GM19099 (cell line): ENCODE measurements around the gene OLFM1.

Source experiments
- POLR2A ChIP-seq: IDR thresholded peaks from 3 replicates; pipeline ENCODE4 v1.6.1; 2011; ENCODE audit warnings: low read depth; ENCODE audit not compliant: insufficient read length; ENCODE audit errors: extremely low read depth

The OLFM1 gene

GRCh38 chr9:135152614-135153334 lies 65.3 kb downstream of the OLFM1 start:
- TF ChIP-seq POLR2A: no peak

GRCh38 chr9:135154050-135154615 lies 66.7 kb downstream of the OLFM1 start:
- no peak for TF ChIP-seq POLR2A

GRCh38 chr9:135155396-135155795 lies 67.9 kb downstream of the OLFM1 start:
- TF ChIP-seq POLR2A: no peak

- no peak for TF ChIP-seq POLR2A
These were observed 69.3 kb downstream of the OLFM1 start for GRCh38 chr9:135156525-135157510.

GRCh38 chr9:135157856-135158563 lies 70.5 kb downstream of the OLFM1 start:
- TF ChIP-seq POLR2A: no peak

GRCh38 chr9:135158564-135158937 lies 71.1 kb downstream of the OLFM1 start:
- no peak for TF ChIP-seq POLR2A

GRCh38 chr9:135159801-135160200 lies 72.3 kb downstream of the OLFM1 start:
- no peak for TF ChIP-seq POLR2A

GRCh38 chr9:135160862-135161261 lies 73.4 kb downstream of the OLFM1 start:
- TF ChIP-seq POLR2A: no peak

GRCh38 chr9:135163023-135163780 lies 75.7 kb downstream of the OLFM1 start:
- TF ChIP-seq POLR2A: no peak

GRCh38 chr9:135164036-135164435 lies 76.6 kb downstream of the OLFM1 start:
- no peak for TF ChIP-seq POLR2A

- TF ChIP-seq POLR2A: no peak
These were observed 77.7 kb downstream of the OLFM1 start for GRCh38 chr9:135165003-135165711.

GRCh38 chr9:135165756-135166519 lies 78.5 kb downstream of the OLFM1 start:
- no peak for TF ChIP-seq POLR2A

GRCh38 chr9:135166565-135166964 lies 79.1 kb downstream of the OLFM1 start:
- no peak for TF ChIP-seq POLR2A

- TF ChIP-seq POLR2A: no peak
These were observed 79.9 kb downstream of the OLFM1 start for GRCh38 chr9:135167356-135167755.
